Stimulated activated CD4-positive, alpha-beta T cell treated with anti-CD3 and anti-CD28 coated beads, Interleukin-2, amount 100 ng/mL, for 48 hours (primary cell): Measurements from ENCODE around the gene FAM186B.

ENCODE experiments used
- DNase-seq, 2 donors: peaks; one replicate each; pipeline ENCODE4 v3.0.0-alpha.2; 2020

Gene FAM186B

GRCh38 chr12:49566361-49566760 lies 39.1 kb downstream of the FAM186B start:
- DNase-seq: no peak

GRCh38 chr12:49565406-49566265 lies 39.8 kb downstream of the FAM186B start:
- DNase-seq: no peak

GRCh38 chr12:49564686-49565405 lies 40.6 kb downstream of the FAM186B start:
- DNase-seq: no peak

- DNase-seq: no peak
These were observed 41.3 kb downstream of the FAM186B start for GRCh38 chr12:49563951-49564685.

GRCh38 chr12:49562831-49563230 lies 42.6 kb downstream of the FAM186B start:
- no peak for DNase-seq

- no peak for DNase-seq
These were observed 43.2 kb downstream of the FAM186B start for GRCh38 chr12:49562233-49562632.

GRCh38 chr12:49560695-49561094 lies 44.7 kb downstream of the FAM186B start:
- no peak for DNase-seq

GRCh38 chr12:49559011-49559675 lies 46.3 kb downstream of the FAM186B start:
- DNase-seq: no peak

GRCh38 chr12:49558526-49558925 lies 46.9 kb downstream of the FAM186B start:
- no peak for DNase-seq

GRCh38 chr12:49557917-49558215 lies 47.6 kb downstream of the FAM186B start:
- DNase-seq: no peak

GRCh38 chr12:49557187-49557916 lies 48.1 kb downstream of the FAM186B start:
- no peak for DNase-seq

GRCh38 chr12:49556391-49557186 lies 48.9 kb downstream of the FAM186B start:
- no peak for DNase-seq

GRCh38 chr12:49555631-49556390 lies 49.6 kb downstream of the FAM186B start:
- DNase-seq: no peak

GRCh38 chr12:49554266-49554665 lies 51.2 kb downstream of the FAM186B start:
- DNase-seq: no peak

GRCh38 chr12:49553512-49554088 lies 51.8 kb downstream of the FAM186B start:
- no peak for DNase-seq

- DNase-seq: no peak
These were observed 52.5 kb downstream of the FAM186B start for GRCh38 chr12:49552899-49553298.

- no peak for DNase-seq
These were observed 53.0 kb downstream of the FAM186B start for GRCh38 chr12:49552425-49552824.

GRCh38 chr12:49552014-49552413 lies 53.4 kb downstream of the FAM186B start:
- DNase-seq: no peak

GRCh38 chr12:49550693-49551252 lies 54.7 kb downstream of the FAM186B start:
- DNase-seq: no peak
